Sciatic nerve (tissue), 2 donors: Measurements from ENCODE around the gene MEGF8. TPM values are rescaled to one million over a fixed set of nuclear protein-coding genes. Genes with fewer than 3 reads are reported as not detected.
A peak's percentile ranks its signal among the peaks of the same experiment; 100 is the strongest.

Source experiments
- ATAC-seq: fragments of 200-7000 bp; cut with Tn5 transposase; one replicate; pipeline ENCODE4 v1.9.1; 2020; ENCODE audit warnings: mild to moderate bottlenecking, moderate library complexity
- DNase-seq: peaks from one replicate; pipeline ENCODE4 v3.0.0-alpha.2; 2020; ENCODE audit warnings: low spot score
- intact Hi-C: fragments of 100-400 bp; cut with DNase I; formaldehyde crosslinking; loops from one replicate; pipeline ENCODE4 v1.14.2; 2022
- total RNA-seq: library from RNA; stranded (reverse); fragmentation: NEBNext Ultra II Directional; extraction: Animal tissue kit (Norgen Biotek cat#: 25700); gene quantifications from one replicate; pipeline ENCODE4 v1.2.1, GENCODE V29; 2021
- donor health status: DM: no; HTN: no; CAD: no.
- donor health status: DM: no; HTN: no; CAD: no.

MEGF8 gene
- total RNA-seq, 1 donor from 2014 or later: 35.1 TPM

- intact Hi-C loops: no loop called here
- peak; percentile 79 for DNase-seq
- ATAC-seq: no peak
Measured at GRCh38 chr19:42284591-42285341, 40.7 kb upstream of the MEGF8 start.

GRCh38 chr19:42285541-42285941 lies 39.9 kb upstream of the MEGF8 start:
- intact Hi-C loops: no loop called here
- ATAC-seq (no peak), DNase-seq (peak; percentile 70)

DNA sequence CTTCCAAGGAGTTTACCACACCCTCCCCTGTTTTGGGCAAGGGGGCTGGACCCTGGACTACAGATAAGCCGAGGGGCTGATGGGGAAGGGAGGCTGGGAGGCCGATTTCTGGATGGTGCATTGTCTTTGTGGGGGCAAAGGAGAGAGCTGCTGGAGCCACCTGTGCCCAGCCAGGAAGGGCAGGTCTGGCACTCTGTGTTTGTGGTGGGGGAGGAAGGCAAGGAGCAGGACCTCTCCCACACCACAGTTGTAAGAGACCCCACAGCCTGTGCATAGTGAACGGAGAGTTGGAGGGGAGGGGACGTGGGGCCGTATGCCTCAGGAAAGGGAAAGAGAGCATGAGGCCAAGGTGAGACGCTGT lies 39.5 kb upstream of the MEGF8 start:
- intact Hi-C loops: no loop called here
- DNase-seq: peak; percentile 61
- ATAC-seq: no peak

DNA sequence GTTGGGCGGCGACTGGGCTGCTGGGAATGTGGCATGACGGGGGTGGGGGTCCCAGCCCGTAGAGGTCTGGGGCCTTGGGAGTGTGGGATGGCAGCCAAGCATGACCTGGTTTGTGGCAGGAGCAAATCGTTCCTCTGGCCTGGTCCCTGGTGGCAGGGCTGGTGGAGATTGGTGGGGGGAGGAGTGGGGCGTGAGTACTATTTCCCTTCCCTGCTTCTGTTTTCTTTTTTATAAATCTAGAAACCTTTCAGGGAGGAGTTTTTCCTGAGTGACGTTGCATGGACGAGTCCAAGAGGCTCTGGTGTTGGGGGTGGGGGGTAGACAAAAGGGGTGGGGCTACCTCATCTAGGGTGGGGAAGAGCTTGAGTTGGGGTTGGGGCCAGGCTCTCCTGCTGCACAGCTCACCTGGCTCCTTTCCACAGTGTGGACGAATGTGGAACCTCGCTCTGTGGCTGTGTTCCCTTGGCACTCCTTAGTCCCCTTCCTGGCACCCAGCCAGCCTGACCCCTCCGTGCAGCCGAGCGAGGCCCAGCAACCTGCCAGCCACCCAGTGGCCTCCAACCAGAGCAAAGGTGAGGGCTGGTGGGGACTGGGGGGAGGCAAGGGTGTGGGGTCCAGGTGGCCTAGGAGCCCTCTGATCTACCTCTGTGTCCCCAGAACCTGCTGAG lies 39.0 kb upstream of the MEGF8 start:
- ATAC-seq (no peak), DNase-seq (peak; percentile 81)
- intact Hi-C loops: no loop called here

DNA sequence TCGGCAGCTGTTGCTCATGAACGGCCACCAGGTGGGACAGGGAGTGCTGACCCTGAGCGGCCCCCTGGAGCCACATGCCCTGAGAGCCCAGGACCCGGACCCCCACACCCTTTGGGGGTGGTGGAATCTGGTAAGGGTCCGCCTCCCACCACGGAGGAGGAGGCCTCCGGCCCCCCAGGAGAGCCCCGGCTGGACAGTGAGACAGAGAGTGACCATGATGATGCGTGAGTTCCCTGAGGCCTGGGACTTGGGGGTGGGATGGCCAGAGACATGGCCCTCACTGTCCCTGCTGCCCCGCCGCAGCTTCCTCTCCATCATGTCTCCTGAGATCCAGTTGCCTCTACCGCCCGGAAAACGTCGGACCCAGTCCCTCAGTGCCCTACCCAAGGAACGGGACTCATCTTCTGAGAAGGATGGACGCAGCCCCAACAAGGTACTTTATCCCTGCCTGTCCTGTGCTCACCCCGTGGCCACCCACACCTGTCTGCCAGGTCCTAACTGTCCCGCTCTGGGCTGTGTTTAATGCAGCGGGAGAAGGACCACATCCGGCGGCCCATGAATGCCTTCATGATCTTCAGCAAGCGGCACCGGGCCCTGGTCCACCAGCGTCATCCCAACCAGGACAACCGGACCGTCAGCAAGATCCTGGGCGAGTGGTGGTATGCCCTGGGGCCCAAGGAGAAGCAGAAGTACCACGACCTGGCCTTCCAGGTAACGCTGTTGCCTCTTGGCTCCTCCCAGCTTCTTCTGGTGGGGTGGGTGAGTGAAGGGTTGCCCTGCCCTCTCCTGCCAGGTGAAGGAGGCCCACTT lies 38.2 kb upstream of the MEGF8 start:
- intact Hi-C loops: no loop called here
- no peak for ATAC-seq
- DNase-seq: peak; percentile 58

GRCh38 chr19:42287827-42288107 lies 37.7 kb upstream of the MEGF8 start:
- no peak for DNase-seq
- ATAC-seq: no peak
- intact Hi-C loops: no loop called here

DNA sequence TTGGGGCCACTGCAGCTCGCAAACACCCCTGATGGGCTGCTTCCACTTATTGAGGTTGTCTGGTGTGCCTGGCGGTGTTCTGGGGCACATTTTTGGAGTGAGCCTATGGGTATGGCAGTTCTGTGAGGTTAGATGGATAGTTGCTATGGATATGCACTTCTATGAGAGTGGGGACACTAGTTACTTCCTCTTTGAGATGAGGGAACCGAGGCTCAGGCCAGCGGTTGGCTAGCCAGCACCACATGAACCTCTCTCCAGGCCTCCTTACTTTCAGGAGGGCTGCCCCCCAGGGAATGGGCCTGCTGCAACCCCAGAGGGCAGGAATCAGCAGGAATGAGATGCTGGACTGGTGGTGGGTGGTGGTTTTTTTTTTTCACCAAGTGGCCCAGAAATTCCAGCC lies 37.0 kb upstream of the MEGF8 start:
- intact Hi-C loops: no loop called here
- peak; percentile 55 for DNase-seq
- ATAC-seq: no peak

GRCh38 chr19:42288881-42289555 lies 36.4 kb upstream of the MEGF8 start:
- no peak for ATAC-seq
- DNase-seq: no peak
- intact Hi-C loops: no loop called here

- DNase-seq: peak; percentile 52
- intact Hi-C loops: loop anchor here (10.0 kb wide), 1 partner anchor 45 kb away; the partner anchor contains the start of gene GSK3A
Measured at GRCh38 chr19:42289556-42290041, 35.8 kb upstream of the MEGF8 start.

DNA sequence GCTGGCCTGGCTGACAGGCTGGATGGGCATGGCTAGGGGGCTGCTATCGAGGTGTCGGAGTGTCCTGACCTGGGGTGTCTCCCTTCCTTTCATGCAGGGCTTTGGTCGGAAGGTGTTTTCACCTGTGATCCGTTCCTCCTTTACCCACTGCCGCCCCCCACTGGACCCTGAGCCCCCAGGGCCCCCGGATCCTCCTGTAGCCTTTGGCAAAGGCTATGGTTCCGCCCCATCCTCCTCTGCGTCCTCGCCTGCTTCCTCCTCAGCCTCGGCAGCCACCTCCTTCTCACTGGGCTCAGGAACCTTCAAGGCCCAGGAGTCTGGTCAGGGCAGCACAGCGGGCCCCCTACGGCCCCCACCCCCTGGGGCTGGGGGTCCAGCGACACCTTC lies 35.3 kb upstream of the MEGF8 start:
- ATAC-seq (no peak), DNase-seq (peak; percentile 63)
- intact Hi-C loops: loop anchor here (10.0 kb wide), 1 partner anchor 45 kb away; the partner anchor contains the start of gene GSK3A

More at GRCh38 chr19:42289556-42290041, 35.8 kb upstream of the MEGF8 start:
- ATAC-seq: no peak

DNA sequence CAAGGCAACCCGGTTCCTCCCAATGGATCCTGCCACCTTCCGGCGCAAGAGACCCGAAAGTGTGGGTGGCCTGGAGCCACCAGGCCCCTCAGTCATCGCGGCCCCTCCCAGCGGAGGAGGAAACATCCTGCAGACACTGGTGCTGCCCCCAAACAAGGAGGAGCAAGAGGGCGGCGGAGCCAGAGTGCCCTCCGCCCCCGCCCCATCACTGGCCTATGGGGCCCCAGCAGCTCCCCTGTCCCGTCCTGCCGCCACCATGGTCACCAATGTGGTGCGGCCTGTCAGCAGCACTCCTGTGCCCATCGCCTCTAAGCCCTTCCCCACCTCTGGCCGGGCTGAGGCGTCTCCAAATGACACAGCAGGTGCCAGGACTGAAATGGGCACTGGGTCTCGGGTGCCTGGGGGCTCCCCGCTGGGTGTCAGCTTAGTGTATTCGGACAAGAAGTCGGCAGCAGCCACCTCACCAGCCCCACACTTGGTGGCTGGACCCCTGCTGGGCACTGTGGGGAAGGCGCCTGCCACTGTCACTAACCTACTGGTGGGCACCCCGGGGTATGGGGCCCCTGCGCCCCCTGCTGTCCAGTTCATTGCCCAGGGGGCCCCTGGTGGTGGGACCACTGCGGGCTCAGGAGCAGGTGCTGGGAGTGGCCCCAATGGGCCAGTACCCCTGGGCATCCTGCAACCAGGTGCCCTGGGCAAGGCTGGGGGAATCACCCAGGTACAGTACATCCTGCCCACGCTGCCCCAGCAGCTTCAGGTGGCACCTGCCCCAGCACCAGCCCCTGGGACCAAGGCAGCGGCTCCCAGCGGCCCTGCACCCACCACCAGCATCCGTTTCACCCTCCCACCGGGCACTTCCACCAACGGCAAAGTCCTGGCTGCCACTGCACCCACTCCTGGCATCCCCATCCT lies 34.7 kb upstream of the MEGF8 start:
- DNase-seq: peak; percentile 66

DNA sequence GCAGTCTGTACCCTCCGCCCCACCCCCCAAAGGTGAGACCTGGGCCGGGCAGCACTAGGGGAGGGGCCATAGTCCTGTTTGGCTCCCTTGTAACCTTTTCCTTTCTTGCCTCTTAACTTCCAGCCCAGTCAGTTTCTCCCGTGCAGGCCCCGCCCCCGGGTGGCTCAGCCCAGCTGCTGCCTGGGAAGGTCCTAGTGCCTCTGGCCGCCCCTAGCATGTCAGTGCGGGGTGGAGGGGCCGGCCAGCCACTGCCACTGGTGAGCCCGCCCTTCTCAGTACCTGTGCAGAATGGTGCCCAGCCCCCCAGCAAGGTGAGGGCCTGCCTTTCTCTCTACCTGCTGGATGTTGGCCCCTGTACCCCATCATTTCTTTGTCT lies 34.0 kb upstream of the MEGF8 start:
- DNase-seq: no peak
- ATAC-seq: no peak

More for the DNA sequence above, 34.7 kb upstream of the MEGF8 start:
- intact Hi-C loops: loop anchor here (10.0 kb wide), 1 partner anchor 46 kb away; the partner anchor contains the start of gene GSK3A
- no peak for ATAC-seq

GRCh38 chr19:42292042-42292960 lies 33.1 kb upstream of the MEGF8 start:
- no peak for DNase-seq
- ATAC-seq: no peak
- intact Hi-C loops: loop anchor here (10.0 kb wide), 1 partner anchor 48 kb away; the partner anchor contains the start of gene GSK3A

More for the DNA sequence above, 34.0 kb upstream of the MEGF8 start:
- intact Hi-C loops: loop anchor here (10.0 kb wide), 1 partner anchor 47 kb away; the partner anchor contains the start of gene GSK3A

GRCh38 chr19:42292963-42293362 lies 32.5 kb upstream of the MEGF8 start:
- intact Hi-C loops: loop anchor here (10.0 kb wide), 1 partner anchor 48 kb away; the partner anchor contains the start of gene GSK3A
- no peak for DNase-seq

GRCh38 chr19:42293540-42293939 lies 31.9 kb upstream of the MEGF8 start:
- intact Hi-C loops: loop anchor here (10.0 kb wide), 1 partner anchor 49 kb away; the partner anchor contains the start of gene GSK3A
- no peak for DNase-seq
- no peak for ATAC-seq

More at GRCh38 chr19:42292963-42293362, 32.5 kb upstream of the MEGF8 start:
- no peak for ATAC-seq

DNA sequence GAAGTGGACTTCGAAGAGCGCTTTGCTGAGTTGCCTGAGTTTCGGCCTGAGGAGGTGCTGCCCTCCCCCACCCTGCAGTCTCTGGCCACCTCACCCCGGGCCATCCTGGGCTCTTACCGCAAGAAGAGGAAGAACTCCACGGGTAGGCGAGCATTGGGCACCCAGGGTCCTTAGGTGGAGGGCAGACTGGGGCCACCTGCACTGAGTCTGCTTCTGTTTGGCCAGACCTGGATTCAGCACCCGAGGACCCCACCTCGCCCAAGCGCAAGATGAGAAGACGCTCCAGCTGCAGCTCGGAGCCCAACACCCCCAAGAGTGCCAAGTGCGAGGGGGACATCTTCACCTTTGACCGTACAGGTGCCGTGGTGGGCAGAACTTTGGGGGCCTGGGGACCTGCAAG lies 31.5 kb upstream of the MEGF8 start:
- intact Hi-C loops: loop anchor here (10.0 kb wide), 1 partner anchor 49 kb away; the partner anchor contains the start of gene GSK3A
- DNase-seq (no peak), ATAC-seq (no peak)
